Measurements from ENCODE around the gene TEX14.

TEX14 gene

DNA sequence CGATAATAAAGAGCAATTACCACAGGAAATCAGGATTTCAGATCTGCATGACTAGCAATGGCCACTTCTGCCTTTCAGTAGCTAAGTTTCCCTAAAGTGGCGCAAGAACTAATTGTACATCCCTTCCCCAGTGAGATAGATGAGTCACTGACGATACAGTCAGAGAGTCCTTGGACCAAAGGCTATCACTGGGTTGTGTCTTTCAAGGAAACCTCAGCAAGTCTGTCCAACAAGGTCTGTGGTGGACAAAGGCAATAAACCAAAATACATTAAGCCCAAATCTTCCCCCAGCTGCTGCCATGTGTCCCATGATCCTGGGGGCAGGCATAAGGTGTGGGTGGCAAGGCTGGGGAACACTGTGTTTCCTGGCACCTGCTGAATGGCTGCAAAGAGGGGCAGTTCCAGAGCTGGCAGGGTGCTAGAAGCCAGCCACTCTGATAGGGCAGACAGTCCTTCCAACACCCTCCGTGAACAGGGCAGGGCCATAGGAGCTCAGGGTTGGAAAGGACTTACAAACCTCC lies 156.9 kb downstream of the TEX14 start:
- in situ Hi-C loops (cut with HindIII; ENCODE audit: low sequenced_read_pairs): no loop called here
- TF ChIP-seq, protein P1, sequence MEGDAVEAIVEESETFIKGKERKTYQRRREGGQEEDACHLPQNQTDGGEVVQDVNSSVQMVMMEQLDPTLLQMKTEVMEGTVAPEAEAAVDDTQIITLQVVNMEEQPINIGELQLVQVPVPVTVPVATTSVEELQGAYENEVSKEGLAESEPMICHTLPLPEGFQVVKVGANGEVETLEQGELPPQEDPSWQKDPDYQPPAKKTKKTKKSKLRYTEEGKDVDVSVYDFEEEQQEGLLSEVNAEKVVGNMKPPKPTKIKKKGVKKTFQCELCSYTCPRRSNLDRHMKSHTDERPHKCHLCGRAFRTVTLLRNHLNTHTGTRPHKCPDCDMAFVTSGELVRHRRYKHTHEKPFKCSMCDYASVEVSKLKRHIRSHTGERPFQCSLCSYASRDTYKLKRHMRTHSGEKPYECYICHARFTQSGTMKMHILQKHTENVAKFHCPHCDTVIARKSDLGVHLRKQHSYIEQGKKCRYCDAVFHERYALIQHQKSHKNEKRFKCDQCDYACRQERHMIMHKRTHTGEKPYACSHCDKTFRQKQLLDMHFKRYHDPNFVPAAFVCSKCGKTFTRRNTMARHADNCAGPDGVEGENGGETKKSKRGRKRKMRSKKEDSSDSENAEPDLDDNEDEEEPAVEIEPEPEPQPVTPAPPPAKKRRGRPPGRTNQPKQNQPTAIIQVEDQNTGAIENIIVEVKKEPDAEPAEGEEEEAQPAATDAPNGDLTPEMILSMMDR (IDR thresholded peaks at IDR 0.05; ENCODE audit: low read depth, low read length, missing control alignments): no peak
- no peak for DNase-seq (ENCODE audit: low read depth)
- no peak overlapping the region for H3K4me3 ChIP-seq (ENCODE audit: low read depth, low read length)

DNA sequence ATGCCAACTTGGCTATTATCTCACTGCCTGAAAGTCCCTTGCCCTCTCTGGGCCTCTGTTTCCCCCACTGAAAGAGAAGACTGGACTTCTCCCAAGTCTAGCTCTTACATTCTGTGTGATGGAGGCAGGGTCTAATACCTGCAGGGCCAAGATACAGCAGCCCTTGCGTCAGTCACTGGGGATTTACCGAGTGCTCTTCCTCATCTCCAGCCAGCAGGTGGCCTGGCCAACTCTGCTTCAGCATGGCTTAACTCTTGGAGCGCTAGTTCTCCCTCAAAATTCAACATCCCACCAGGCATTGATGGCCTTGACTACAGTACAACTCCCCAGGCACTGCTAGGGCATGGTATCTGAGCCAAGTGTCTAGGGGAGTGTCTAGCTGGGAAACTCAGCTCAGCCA lies 157.5 kb downstream of the TEX14 start:
- in situ Hi-C loops (cut with HindIII; ENCODE audit: low sequenced_read_pairs): no loop called here
- DNase-seq (ENCODE audit: low read depth): no peak
- no peak overlapping the region for H3K4me3 ChIP-seq (ENCODE audit: low read depth, low read length)
- TF ChIP-seq, protein P1 (IDR thresholded peaks at IDR 0.05; ENCODE audit: low read depth, low read length, missing control alignments): no peak

DNA sequence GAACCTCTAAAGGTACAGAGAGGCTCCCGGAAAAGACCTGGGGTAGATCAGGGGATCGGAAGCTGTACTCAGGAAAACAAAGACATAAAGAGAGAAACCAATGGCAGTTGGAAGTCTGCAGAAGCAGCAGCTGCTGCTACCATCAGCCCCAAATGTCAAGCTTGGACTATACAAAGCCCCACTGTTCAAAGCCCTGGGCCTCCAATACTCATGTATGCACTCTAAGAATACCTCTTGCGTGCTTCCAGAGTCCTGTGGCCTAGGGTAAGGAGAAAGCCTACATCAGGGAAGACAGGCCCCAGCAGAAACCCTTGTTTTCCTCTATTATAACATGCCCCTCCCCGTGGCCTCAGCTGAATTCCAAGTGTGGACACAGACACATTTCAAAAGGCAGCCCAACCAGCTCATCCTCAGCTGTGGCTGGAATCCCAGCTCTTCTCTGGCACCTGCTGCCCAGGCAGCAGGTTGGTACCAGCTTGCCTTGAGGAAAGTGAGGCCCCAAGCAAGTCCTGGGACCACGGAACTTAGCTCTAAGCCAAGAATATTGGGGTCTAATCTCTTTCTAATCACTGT lies 158.1 kb downstream of the TEX14 start:
- no peak overlapping the region for H3K4me3 ChIP-seq (ENCODE audit: low read depth, low read length)
- in situ Hi-C loops (cut with HindIII; ENCODE audit: low sequenced_read_pairs): no loop called here
- TF ChIP-seq, protein P1 (IDR thresholded peaks at IDR 0.05; ENCODE audit: low read depth, low read length, missing control alignments): no peak
- no peak for DNase-seq (ENCODE audit: low read depth)

DNA sequence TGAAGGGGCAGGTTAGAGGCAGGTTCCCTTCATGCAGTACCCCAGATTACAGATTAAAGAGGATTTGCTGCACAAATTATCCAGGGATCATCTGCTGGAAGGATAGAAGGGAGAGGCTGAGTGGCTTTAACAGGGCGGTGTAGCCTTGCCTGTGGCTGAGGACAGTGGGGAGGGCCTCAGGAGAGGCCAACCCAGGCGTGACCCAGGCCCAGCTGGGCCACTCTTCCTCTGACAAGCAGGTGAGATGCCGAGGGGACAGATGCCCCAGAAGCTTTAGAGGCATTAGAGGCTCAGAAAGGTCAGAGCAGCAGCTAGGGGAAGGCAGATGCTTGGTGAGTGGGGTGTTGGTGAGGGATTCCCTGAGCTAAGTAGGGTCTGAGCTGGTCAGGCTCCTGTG lies 159.3 kb downstream of the TEX14 start:
- peak overlapping the region; percentile 50 for H3K4me3 ChIP-seq (ENCODE audit: low read depth, low read length)
- no peak for DNase-seq (ENCODE audit: low read depth)
- TF ChIP-seq, protein P1 (IDR thresholded peaks at IDR 0.05; ENCODE audit: low read depth, low read length, missing control alignments): no peak
- in situ Hi-C loops (cut with HindIII; ENCODE audit: low sequenced_read_pairs): no loop called here

DNA sequence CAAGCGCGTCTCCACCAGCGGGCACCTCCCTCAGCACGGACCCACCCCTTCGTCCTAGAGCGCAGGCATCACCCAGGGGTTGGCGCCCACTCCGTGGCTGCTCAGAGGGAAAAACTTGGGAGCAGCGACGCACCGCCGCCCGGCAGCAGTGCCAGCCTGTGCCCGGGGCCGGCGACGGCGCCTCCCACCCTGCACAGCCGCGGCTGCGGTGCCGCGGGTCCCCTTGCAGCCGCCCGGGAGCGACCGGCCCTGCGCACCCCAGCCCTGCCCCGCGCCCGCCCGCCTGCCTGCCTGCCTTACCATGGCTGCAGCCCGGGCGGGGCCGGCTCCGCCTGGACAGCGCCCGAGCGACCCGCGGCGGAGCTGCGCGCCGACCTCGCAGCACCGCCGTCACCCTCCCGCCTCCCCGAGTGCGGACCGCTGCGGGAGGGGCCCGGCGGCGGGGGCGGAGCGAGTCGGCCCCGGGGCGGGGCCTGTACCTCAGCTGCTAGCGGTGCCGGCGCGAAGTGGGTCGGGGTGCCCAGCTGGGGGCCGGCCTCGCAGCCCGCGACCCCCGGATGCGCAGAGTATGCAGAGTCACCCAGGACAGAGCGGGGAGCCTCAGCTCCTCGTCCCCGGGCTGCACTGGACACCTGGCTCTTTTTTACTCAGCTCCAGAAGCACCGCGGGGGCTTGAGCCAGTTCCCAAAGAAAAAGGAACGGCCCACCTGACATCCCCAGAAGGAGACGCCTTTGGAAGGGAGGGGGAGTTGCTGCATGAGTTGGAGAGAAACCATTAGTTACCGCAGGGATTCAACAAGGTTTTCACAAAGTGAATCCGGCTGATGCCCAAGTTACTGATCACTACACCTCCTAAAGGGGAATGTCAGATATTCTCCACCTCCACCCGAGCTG lies 159.9 kb downstream of the TEX14 start:
- in situ Hi-C loops (cut with HindIII; ENCODE audit: low sequenced_read_pairs): no loop called here
- TF ChIP-seq, protein P1 (IDR thresholded peaks at IDR 0.05; ENCODE audit: low read depth, low read length, missing control alignments): no peak
- DNase-seq (ENCODE audit: low read depth): no peak
- peak overlapping the region; percentile 50 for H3K4me3 ChIP-seq (ENCODE audit: low read depth, low read length)

DNA sequence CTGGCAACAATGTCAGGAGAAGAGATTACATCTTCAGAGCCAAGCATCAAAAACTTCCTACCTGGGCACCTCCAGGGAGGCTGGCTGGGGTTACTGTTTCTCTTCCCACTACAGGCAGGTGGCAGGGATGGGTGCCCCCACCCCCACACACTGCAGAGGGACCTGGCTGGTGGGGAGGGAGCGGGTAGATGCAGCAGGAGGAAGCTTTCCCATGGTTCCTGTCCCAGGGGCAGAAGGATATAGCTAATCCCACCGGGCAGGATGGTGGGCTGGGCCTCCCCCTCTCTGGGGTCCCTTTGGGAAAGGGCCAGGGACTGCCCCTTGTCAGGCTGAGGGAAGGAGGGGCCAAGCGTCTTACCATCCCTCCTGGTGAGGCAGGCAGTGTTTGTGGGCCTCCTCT lies 160.7 kb downstream of the TEX14 start:
- H3K4me3 ChIP-seq (ENCODE audit: low read depth, low read length): peak overlapping the region; percentile 50
- DNase-seq (ENCODE audit: low read depth): no peak
- TF ChIP-seq, protein P1 (IDR thresholded peaks at IDR 0.05; ENCODE audit: low read depth, low read length, missing control alignments): no peak

More for the DNA sequence above, 160.7 kb downstream of the TEX14 start:
- in situ Hi-C loops (cut with HindIII; ENCODE audit: low sequenced_read_pairs): no loop called here
